HG02885 (cell line): ENCODE data around the gene OXT.
"Not testable (repeated sequence)": the region's sequence is repeated elsewhere in the genome, so short reads cannot be mapped to it uniquely, and the experiment has no call there.

Experiments used
- ATAC-seq: cut with Tn5 transposase; IDR thresholded peaks from one replicate; pipeline ENCODE4 v1.9.1; 2021; ENCODE audit warnings: mild to moderate bottlenecking; ENCODE audit not compliant: unreplicated experiment, poor library complexity

The OXT gene

GRCh38 chr20:3071610-3072529, at the start of gene OXT:
OXT (plus strand) TSS chr20:3071620; CDS start chr20:3071656, 36 bp downstream.
- no peak for ATAC-seq

- no peak for ATAC-seq
These were observed 49.6 kb upstream of the OXT start for GRCh38 chr20:3021777-3022176.

GRCh38 chr20:3022559-3023490, 48.6 kb upstream of the OXT start:
- ATAC-seq: not testable (repeated sequence)

GRCh38 chr20:3027987-3028386, 43.4 kb upstream of the OXT start:
- ATAC-seq: no peak

- ATAC-seq: no peak
These were observed 39.8 kb upstream of the OXT start for GRCh38 chr20:3031524-3032147.

- ATAC-seq: no peak
These were observed 38.8 kb upstream of the OXT start for GRCh38 chr20:3032624-3033023.

- no peak for ATAC-seq
These were observed 33.8 kb upstream of the OXT start for GRCh38 chr20:3037654-3038053.

GRCh38 chr20:3038454-3038853, 33.0 kb upstream of the OXT start:
- ATAC-seq: no peak

GRCh38 chr20:3039426-3039825, 32.0 kb upstream of the OXT start:
- no peak for ATAC-seq

GRCh38 chr20:3040086-3040485, 31.3 kb upstream of the OXT start:
- ATAC-seq: no peak

- ATAC-seq: no peak
These were observed 29.5 kb upstream of the OXT start for GRCh38 chr20:3041854-3042409.

- no peak for ATAC-seq
These were observed 28.8 kb upstream of the OXT start for GRCh38 chr20:3042625-3043024.

- no peak for ATAC-seq
These were observed 28.1 kb upstream of the OXT start, which contains the start of gene GNRH2 for GRCh38 chr20:3043322-3043721. GNRH2 (plus strand) TSS chr20:3043622; CDS start chr20:3044415, 793 bp downstream.

- ATAC-seq: no peak
These were observed 27.0 kb upstream of the OXT start for GRCh38 chr20:3044336-3044965.

GRCh38 chr20:3045042-3045815, 26.2 kb upstream of the OXT start:
- peak; percentile 44 for ATAC-seq

- ATAC-seq: peak; percentile 95
These were observed 25.4 kb upstream of the OXT start, which contains the start of gene MRPS26 for GRCh38 chr20:3045816-3046676. MRPS26 (plus strand) TSS chr20:3046052; CDS start chr20:3046069, 17 bp downstream.

GRCh38 chr20:3046677-3047462, 24.6 kb upstream of the OXT start:
- ATAC-seq: no peak
